NCI-H1092 (cell line): ENCODE measurements around the gene SLC39A7.
"Not testable (repeated sequence)": the region's sequence is repeated elsewhere in the genome, so short reads cannot be mapped to it uniquely, and the experiment has no call there.

Experiments used
- DNase-seq: peaks from one replicate; lab custom pipeline; 2025; lab: John Stamatoyannopoulos, UW

The SLC39A7 gene

DNA sequence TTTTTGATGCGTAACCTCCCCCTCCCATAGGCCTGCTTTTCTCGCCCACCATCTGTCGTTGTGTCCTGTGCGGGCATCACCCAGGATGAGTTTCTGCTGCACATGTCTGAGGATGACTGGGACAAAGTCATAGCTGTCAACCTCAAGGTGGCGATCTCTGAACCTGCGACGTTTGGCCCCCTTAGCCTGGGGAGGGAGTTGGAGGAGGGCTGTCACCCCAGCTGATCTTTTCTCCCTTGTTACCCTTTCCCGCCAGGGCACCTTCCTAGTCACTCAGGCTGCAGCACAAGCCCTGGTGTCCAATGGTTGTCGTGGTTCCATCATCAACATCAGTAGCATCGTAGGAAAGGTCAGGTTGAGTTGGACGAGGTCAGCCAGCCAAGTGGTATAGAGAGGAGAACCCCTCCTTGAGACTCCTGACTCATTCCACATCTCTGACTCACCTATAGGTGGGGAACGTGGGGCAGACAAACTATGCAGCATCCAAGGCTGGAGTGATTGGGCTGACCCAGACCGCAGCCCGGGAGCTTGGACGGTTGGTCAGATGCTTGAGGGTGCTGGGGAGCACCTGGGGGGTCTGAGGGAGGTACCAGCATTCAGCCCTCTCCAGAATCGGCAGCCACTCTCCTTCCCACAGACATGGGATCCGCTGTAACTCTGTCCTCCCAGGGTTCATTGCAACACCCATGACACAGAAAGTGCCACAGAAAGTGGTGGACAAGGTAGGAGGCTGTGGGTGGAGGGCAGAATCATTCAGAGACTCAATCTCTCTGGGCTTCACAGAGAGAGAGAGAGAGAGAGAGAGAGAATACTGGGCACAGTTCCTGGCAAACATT is 4.7 kb downstream of the SLC39A7 start:
- no peak for DNase-seq

DNA sequence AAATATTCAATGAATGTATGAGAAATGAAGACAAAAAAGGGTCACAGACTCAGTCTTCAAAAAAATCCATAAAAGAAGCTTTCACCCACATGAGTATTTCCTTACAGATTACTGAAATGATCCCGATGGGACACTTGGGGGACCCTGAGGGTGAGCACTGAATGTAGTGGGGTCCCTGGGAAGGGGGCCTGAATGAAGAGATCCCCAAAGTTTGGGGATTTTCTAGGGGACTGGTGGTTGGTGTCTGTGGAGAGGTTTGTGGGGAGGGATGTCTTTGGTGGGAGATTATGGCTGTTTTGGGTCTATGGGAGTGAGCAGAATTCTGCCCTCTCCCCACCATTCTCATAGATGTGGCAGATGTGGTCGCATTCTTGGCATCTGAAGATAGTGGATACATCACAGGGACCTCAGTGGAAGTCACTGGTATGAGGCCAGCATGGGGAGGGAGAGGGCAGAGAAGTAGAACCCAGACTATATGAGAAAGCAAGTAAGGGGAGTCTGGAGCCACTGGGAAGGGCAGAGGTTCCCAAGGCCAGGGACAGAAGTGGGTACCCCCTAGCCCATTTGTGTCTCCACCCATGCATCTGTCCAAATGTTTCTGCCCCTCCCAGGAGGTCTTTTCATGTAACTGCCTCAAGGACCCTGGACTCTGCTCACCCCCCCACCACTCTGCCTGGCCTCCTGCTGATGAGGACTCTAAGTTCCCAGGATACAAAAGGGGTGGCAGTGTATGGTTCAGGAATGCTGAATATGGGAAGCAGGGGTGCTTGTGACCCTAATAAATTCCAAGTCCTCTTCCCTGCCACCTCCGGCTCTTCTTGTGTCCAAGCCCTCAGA is 5.6 kb downstream of the SLC39A7 start:
- DNase-seq: no peak

DNA sequence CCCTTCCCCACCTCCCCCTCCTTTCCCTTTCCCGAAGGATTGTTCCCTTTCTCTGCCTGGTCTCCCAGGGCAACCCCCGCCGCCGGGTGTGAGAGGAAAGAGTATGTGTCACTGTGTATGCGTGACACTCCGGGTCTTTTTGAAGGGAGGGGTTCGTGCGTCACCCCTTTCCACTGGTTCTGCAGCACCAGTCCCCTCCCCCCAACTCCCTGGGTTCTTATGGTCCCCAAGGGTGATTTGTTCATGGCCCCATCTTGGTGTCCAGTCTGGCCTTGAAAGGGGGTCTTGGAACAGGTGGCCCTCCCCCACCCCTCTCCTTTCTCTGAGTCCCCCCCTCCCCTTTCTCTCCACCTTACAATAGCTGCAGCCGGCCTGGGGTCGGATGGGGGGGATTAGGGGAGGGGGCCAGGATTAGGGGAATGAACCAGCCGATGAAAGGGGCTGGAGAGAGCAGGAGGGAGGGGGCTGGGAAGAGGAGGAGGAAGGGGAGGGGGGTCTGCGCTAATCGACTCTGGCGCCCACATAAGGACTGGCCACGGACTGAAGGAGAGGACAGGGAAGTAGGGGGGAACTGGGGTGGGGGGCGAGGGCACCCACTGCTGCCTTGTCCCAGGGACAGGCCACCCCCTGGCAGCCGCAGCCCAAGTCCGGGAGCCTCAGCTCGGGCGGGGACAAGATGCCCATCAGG is 6.3 kb downstream of the SLC39A7 start:
- DNase-seq: no peak

DNA sequence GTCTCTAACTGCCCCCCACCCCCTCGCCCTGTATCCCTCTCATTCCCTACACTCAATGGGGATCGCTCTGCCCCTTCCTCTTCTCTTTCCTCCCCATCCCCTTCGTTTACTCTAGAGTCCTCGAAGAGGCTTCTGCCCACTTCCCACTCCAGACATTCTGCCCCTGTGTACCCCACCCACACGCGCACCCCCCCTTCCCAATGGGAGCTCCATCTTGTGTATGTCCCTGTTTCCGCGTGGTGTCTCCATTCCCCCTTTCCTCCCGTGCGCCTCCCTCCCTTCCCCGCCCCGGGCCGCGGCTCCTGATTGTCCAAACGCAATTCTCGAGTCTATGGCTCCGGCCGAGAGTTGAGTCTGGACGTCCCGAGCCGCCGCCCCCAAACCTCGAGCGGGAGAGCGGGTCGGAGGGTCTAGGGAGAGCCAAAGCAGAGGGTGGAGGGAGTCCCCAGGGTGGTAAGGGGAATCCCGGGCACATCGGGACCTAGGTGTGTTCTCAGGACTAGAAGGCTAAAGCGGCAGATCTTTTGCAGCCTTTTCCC is 7.0 kb downstream of the SLC39A7 start:
- DNase-seq: no peak

DNA sequence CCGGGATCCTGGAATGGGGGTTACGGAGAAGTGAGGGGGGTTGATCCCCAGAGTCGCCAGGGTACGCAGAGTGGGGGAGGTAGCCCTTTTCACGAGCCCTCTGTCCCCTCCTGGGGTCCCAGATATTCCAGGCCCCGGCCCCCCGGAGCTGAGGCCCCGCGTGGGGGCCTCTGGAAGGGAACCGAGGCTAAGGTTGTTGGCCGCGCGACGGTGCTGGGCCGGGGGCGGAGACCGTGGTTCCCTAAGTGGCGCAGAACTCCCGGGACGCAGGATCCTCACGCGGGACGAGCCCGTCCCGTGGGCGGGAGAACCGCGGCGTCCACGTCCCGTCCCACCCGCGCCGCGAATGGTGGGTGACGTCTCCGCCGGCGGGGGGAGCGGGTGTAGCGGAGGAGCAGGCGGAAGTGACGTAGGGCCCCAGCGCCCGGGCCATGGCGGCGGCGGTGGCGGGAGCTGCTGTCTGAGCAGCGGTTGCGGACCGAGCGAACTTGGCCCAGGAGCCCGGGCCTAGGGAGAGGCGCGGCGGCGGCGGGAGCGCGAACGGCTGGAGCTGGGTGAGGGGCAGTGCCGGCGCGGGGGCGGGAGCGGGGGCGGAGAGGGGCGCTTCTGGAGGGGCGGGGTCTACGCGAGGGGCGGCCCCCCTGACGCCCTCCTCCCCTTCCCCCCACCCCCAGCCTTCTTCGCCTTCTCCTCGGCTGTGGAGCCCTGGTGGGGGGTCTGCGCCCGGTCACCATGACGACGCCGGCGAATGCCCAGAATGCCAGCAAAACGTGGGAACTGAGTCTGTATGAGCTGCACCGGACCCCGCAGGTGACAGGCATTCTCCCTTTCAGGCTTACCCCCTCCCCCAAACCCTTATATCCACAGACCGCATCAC is 7.7 kb downstream of the SLC39A7 start, which contains the start of gene RING1:
Gene RING1 (plus strand): TSS at position 410 of the 877 bp plus-strand sequence. CDS start 323 bp downstream, at position 733.
- peak; percentile 61 for DNase-seq

DNA sequence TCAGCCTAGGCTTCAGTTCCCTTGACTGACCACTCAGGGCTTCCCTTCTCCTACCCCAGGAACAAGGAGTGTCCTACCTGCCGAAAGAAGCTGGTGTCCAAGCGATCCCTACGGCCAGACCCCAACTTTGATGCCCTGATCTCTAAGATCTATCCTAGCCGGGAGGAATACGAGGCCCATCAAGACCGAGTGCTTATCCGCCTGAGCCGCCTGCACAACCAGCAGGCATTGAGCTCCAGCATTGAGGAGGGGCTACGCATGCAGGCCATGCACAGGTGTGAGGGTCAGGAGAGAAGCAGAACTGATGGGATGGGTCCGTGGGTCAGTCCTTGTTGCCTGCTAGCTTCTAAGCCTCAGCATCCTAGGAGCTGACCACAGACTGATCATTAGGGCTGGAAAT is 9.2 kb downstream of the SLC39A7 start:
- no peak for DNase-seq

DNA sequence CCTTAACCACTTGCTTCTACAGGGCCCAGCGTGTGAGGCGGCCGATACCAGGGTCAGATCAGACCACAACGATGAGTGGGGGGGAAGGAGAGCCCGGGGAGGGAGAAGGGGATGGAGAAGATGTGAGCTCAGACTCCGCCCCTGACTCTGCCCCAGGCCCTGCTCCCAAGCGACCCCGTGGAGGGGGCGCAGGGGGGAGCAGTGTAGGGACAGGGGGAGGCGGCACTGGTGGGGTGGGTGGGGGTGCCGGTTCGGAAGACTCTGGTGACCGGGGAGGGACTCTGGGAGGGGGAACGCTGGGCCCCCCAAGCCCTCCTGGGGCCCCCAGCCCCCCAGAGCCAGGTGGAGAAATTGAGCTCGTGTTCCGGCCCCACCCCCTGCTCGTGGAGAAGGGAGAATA is 10.5 kb downstream of the SLC39A7 start:
- no peak for DNase-seq

DNA sequence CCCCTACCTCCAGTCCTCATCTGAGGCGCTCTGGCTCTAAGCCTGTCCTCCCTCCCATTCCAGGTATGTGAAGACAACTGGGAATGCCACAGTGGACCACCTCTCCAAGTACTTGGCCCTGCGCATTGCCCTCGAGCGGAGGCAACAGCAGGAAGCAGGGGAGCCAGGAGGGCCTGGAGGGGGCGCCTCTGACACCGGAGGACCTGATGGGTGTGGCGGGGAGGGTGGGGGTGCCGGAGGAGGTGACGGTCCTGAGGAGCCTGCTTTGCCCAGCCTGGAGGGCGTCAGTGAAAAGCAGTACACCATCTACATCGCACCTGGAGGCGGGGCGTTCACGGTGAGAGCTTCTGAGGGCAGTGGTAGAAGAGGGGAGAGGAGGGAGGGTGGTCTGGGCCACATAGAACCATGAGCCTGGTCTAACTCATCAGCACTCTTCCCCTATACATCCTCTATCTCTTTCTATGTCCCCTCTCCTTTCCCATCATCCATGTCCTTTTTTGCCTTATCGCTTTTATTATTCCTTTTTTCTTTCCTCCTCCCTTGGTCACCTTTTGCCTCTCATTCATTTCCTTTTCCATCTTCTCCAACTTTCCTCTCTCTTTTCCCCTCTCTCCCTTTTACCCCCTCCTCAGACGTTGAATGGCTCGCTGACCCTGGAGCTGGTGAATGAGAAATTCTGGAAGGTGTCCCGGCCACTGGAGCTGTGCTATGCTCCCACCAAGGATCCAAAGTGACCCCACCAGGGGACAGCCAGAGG is 11.2 kb downstream of the SLC39A7 start:
- DNase-seq: no peak

DNA sequence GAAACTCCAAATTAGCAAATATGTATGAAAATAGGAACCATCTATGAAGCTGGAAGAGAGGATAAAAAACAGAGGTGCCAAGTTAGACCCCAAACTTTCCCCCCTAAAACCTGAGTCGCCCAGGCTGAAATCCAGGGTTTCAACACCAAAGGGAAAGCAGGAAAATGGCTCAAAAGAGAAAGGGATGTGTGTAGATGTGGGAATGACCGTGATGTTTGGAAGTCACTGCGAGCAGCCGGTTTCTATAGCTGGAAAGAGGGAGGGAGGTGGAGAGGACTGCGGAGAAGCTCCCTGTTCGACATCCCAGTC is 12.1 kb downstream of the SLC39A7 start:
- DNase-seq: no peak

DNA sequence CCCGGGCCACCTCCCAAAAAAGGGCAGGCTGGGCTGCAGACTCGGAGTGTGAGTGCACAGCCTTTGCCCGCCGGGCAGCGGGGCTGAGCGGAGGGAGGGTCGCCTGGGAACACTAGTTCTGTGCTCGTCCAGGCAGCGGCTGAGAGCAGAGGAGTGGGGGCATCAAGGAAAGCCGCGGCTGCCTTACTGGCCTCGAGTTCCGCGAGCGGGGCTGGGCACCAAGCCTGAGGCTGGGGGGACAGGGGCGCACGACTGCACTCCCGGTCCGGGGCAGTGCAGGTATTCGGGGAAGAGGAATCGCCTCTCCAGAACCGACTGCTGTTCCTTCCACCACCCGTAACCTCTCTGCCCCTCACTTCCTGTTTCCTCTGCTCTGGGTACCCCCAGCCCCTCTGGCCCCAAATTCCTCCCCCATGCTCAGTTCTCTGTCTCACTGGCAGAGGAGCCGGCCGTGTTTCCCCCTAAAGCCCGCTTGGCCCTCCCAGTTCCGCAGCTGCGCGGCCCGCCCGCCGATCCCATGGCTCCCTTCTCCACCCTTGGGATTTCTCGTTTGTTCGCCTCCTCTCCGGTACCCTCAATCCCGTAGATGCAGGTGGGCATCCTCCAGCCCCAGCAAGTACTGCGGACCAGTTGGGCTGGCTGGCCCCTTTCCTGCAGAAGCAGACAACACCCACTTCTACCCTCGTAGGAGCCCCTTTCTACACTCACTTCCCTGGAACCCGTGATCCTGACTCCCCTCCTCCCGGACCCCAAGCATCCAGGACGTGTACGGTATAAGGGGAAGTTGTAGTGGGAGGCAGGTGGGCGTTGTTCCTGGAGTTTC is 12.7 kb downstream of the SLC39A7 start:
- no peak for DNase-seq

DNA sequence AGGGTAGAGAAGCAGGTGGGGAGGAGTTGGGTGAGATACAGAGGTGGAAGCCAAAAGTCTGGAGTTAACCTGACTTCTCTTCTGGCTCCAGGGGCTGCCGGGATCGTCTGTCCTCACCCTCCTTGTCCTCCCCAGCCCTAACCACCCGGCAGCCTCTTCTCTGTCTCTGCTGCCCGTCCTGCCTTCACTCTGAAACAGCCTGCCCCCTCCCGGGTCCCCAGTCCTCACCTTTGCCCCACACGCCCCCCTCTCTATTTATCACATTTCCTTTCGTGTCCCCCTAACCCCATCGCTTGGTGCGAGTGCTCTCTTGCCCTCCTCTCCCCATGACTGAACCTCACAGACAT is 13.3 kb downstream of the SLC39A7 start:
- no peak for DNase-seq

DNA sequence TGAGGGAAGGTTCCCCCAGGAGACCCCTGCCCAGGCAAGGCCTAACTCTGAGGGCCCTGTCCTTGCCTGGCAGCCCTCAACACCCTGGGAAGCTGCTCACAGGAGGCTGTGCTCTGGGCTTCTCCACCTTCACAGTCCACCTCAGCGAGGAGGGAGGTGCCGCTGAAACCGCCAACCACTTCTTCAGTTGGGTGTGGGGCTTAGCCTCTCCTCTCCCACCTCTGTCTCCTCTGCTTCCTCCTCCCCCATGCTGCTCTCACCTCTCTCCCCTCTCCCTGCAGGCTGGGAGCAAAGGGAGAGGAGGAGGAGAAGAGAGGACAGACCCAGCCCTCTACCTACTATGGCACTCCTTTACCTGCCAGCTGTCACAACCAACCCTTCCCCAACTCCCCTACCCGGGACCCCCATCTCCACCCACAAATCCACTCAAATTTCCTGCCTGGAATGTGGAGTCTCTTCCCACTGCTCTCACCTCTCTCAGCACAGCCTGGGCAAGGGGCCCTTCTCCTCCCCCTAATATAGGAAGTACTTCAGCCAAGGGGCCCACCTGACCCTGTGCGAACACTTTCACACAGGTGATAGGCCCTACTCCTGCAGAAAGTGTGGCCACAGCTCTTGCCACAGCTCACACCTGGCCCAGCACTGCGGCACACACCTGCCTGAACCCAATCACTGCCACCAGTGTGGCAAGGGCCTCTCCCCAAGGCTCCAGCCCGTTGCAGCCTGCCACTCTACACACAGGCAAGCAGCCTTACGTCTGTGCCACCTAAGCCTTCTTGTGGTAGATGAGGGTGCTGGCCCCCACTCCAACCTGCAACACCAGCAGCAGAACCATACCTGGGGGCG is 14.8 kb downstream of the SLC39A7 start:
- DNase-seq: no peak

DNA sequence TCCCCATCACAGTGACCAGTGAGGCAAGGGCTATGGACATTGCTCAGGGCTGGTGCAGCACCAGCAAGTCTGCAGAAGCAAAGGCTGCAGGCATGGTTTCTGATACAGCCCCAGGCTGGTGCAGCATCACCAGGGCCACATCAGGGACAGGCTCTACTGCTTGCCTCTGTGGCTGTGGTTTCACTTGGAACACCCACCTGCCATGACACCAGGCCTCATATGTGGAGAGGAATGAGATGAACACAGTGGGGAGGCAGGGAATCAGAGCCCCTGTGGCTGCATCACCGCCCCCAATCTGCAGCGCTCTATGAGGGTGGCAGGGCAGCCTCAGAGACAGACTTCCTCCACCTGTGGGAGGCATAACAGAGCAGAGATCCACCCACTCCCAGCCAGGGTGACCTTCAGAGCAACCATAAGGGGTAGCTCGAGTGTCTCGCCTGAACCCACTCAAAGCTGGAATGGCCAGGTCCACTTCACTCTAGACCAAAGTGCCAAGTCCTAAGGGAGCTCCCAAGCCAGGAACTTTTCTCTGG is 15.5 kb downstream of the SLC39A7 start:
- DNase-seq: no peak

DNA sequence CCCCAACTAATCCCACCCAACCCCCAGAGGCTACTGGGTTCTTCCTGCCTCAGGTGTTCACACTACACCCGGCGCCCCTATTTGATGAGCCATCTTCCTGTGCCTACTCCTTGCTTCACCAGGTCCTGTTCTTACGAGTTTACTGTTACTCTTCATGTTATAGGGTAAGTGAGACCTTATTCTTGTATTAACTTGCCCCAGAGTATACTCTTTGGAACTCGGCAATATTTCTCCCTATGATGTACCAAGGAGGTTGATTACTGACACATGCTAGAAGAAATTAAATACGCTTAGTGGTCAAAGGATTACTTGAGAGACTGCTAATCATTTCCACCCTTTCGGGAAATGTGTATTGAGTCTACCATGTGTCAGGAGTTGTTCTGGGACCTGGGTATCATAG is 16.6 kb downstream of the SLC39A7 start:
- no peak for DNase-seq

DNA sequence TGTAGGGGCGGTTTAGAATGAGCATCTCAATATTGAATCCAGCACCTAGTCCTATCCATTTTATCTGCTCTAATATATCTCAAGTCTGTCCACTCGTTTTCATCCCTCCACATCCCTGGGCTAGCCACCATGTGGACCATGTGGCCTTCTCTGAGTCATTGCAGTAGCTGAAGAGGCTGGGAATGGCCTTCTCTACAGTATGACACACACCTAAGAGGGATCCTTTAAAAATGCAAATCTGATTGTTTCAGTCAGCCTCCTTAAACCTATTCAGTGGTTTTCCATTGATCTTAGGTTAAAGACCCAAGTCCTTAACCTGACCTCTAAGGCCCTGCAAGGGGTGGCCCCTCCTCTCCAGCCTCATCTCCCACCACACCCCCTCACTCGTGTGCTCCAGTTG is 17.0 kb downstream of the SLC39A7 start:
- no peak for DNase-seq

DNA sequence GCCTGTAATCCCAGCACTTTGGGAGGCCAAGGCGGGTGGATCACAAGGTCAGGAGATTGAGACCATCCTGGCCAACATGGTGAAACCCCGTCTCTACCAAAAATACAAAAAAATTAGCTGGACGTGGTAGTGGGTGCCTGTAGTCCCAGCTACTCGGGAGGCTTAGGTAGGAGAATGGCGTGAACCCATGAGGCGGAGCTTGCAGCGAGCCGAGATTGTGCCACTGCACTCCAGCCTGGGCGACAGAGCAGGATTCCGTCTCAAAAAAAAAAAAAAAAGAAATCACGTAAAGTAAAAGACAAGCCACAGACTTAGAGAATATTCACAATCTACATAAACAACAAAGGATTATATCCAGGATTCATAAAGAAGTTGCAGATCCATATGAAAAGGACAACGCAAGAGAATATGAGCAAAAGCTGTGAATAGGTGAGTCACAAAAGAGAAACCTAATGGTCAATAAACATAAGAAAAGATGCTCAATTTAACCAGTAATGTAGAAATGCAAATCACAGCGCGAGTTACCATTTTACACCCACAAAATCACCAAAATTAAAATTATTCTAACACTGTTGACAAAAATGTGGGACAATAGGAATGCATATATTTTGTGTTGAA is 25.9 kb downstream of the SLC39A7 start:
- not testable (repeated sequence) for DNase-seq

DNA sequence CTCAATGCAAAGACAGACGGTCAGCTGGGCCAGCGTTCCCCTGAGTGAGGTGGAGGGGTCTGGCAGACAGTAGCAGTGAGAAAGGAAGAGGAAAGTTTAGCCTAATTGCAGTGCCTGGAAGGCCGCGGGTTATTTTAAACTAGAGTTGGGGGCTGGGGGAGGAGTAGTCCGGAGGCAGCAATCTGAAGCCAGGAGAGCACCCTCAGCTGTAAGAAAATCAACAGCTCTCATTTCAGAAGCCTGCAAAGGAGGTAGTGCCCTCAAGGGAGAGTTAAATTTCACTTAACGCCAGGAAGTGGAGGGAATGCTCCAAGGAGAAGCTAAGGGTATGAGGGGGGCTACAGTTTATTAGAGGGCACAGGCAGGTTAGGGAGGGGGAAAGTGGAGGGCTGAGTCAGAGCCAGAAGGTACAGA is 34.6 kb downstream of the SLC39A7 start:
- DNase-seq: no peak

DNA sequence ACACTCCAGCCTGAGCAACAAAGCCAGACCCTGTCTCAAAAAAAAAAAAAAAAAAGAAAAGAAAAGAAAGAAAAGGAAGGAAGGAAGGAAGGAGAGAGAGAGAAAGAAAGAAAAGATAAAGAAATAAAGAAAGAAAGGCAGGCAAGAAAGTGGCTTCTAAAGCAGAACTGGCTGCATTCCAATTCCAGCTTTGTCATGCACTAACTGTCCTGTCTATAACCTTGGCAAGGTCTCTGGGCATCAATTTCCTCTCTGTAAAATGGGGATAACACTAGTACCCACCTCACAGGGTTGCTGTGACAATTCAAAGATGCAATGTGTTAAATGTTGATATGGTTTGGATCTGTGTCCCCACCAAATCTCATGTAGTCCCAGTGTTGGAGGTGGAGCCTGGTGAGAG is 35.7 kb downstream of the SLC39A7 start:
- no peak for DNase-seq
